ENCODE data around the gene CYP46A1.
"Not testable (repeated sequence)": the region's sequence is repeated elsewhere in the genome, so short reads cannot be mapped to it uniquely, and the experiment has no call there.

Gene CYP46A1

DNA sequence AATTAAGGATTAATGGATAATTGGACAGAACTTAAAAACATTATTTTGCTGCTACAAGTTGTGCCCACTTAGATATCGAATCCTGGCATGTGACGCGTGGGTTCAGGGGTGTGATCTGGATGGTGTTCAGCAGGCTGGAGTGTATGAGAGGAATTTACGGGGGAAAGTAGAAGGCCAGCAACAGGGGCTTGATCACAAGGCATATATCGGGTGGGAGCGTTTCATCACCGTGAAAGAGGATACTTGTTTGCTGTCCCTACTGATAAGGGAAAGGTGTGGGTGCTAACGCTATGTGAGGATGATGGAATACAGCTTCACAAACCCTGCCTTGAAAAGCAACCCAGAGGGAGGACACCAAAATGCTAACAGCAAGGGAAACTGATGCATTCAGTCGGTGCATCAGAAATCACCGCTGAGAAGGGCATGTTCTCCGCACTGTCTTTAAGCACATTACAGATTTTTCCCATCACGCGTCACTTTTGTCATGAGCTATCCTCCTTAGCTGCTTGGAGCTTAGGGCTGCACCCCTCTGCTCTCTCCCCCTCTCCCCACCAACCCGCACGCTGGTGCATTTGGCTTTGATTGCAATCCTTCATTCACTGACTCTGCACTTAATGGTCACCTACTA, 25.8 kb upstream of the CYP46A1 start:
- H3K9me3 ChIP-seq (ENCODE audit: control insufficient read depth, insufficient read depth, low read depth, low read length), result no peaks in the 10 kb centered on the region
- H3K9ac ChIP-seq (ENCODE audit: low read length), result no peak overlapping the region
- H3K36me3 ChIP-seq (ENCODE audit: control insufficient read depth, insufficient read depth, low read length), result no peaks in the 10 kb centered on the region
- H3K4me3 ChIP-seq (ENCODE audit: low read depth, low read length), result no peak overlapping the region
- H3K4me1 ChIP-seq (ENCODE audit: control insufficient read depth, insufficient read depth, low read length), result peaks cover 30% of the 10 kb centered on the region
- no peak overlapping the region for H3K27ac ChIP-seq (ENCODE audit: low read depth, low read length)
- H3K27me3 ChIP-seq (ENCODE audit: control insufficient read depth, insufficient read depth, low read length), result peaks cover 35% of the 10 kb centered on the region

DNA sequence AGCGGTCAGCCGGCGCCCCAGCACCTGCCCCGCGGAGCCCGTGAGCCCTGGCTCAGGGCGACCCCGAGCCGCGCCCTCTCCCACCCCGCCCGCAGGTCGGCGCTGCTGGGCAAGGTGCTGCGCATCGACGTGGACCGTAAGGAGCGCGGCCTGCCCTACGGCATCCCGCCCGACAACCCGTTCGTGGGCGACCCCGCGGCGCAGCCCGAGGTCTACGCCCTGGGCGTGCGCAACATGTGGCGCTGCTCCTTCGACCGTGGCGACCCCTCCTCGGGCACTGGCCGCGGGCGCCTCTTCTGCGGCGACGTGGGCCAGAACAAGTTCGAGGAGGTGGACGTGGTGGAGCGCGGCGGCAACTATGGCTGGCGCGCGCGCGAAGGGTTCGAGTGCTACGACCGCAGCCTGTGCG, 24.8 kb upstream of the CYP46A1 start:
- Histone ChIP-seq H3K4me3 (ENCODE audit: low read depth, low read length) (peak overlapping the region; percentile 57; the same call in 1 of the 2 replicates), H3K4me1 (ENCODE audit: control insufficient read depth, insufficient read depth, low read length) (peaks cover 39% of the 10 kb centered on the region), H3K9ac (ENCODE audit: low read length) (no peak overlapping the region)

DNA sequence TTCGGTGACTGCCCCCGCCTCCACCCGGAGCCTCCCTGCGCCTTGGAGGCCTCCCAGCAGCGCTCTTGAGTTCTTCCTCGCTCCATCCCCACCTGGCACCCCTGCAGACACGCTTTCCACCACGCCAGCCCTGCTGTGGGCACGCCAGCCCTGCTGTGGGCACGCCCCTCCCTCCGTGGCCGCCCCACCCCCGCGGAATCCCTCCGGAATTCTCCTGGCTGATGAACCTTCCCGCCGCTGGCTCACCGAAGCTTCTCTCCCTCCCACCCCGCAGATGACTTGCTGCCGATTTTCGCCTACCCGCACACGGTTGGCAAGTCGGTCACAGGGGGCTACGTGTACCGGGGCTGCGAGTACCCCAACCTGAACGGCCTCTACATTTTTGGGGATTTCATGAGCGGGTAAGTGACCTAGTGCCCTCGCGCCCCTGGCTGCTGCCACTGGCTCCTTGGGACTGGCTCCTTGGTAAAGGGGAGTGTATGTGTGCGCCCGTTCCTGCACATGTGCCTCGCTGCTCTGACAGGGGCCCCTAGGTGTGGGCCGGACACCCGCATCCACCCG, 24.0 kb upstream of the CYP46A1 start:
- Histone ChIP-seq H3K9me3 (ENCODE audit: control insufficient read depth, insufficient read depth, low read depth, low read length) (no peaks in the 10 kb centered on the region), H3K4me1 (ENCODE audit: control insufficient read depth, insufficient read depth, low read length) (peaks cover 47% of the 10 kb centered on the region), H3K9ac (ENCODE audit: low read length) (peak overlapping the region; percentile 55), H3K27ac (ENCODE audit: low read depth, low read length) (no peak overlapping the region), H3K4me3 (ENCODE audit: low read depth, low read length) (peak overlapping the region; percentile 51), H3K36me3 (ENCODE audit: control insufficient read depth, insufficient read depth, low read length) (no peaks in the 10 kb centered on the region), H3K27me3 (ENCODE audit: control insufficient read depth, insufficient read depth, low read length) (peaks cover 35% of the 10 kb centered on the region)

More for the DNA sequence above, 24.8 kb upstream of the CYP46A1 start:
- no peaks in the 10 kb centered on the region for H3K9me3 ChIP-seq (ENCODE audit: control insufficient read depth, insufficient read depth, low read depth, low read length)
- H3K27ac ChIP-seq (ENCODE audit: low read depth, low read length), result no peak overlapping the region
- H3K27me3 ChIP-seq (ENCODE audit: control insufficient read depth, insufficient read depth, low read length), result peaks cover 35% of the 10 kb centered on the region
- no peaks in the 10 kb centered on the region for H3K36me3 ChIP-seq (ENCODE audit: control insufficient read depth, insufficient read depth, low read length)

DNA sequence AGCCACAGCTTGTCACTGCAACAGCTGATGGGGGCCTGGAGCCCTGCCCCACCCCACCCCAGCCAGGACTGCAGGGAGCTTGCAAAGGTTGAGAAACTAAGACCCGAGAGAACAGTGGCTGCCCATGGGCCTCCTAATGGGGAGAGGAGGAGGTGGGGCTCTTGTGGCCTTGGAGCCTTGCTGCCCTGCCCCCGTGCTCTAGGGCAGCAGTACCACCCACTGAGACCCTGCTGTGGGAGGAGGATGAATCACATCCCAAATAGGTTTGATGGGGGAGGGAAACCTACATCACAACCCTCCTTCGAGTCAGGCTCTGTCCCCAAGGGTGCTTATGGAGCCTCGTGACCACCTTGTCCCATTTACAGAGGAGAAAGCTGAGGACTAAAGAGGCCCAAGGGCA, 23.3 kb upstream of the CYP46A1 start:
- Histone ChIP-seq H3K9ac (ENCODE audit: low read length) (peak overlapping the region; percentile 55), H3K4me1 (ENCODE audit: control insufficient read depth, insufficient read depth, low read length) (peaks cover 50% of the 10 kb centered on the region), H3K36me3 (ENCODE audit: control insufficient read depth, insufficient read depth, low read length) (no peaks in the 10 kb centered on the region), H3K27ac (ENCODE audit: low read depth, low read length) (no peak overlapping the region; the same call in 1 of the 2 replicates), H3K4me3 (ENCODE audit: low read depth, low read length) (peak overlapping the region; percentile 51; the same call in 1 of the 2 replicates), H3K9me3 (ENCODE audit: control insufficient read depth, insufficient read depth, low read depth, low read length) (no peaks in the 10 kb centered on the region), H3K27me3 (ENCODE audit: control insufficient read depth, insufficient read depth, low read length) (peaks cover 35% of the 10 kb centered on the region)

DNA sequence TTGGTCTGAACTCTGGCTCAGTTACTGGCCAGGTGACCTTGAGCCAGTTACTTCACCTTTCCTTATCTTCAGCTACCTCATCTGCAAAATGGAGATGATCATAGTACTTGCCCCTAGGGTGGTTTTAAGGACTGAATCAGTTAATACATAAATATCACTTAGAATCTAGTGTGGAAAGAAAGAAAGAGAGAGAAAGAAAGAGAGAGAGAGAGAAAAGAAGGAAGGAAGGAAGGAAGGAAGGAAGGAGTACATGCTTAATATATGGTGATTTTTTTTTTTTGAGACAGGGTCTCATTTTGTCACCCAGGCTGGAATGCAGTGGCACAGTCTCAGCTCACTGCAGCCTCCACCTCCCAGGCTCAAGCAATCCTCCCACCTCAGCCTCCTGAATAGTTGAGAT, 22.9 kb upstream of the CYP46A1 start:
- H3K9me3 ChIP-seq (ENCODE audit: control insufficient read depth, insufficient read depth, low read depth, low read length); H3K36me3 ChIP-seq (ENCODE audit: control insufficient read depth, insufficient read depth, low read length); H3K27ac ChIP-seq (ENCODE audit: low read depth, low read length): not testable (repeated sequence)
- peak overlapping the region; percentile 14 for H3K9ac ChIP-seq (ENCODE audit: low read length)
- peaks cover 35% of the 10 kb centered on the region for H3K27me3 ChIP-seq (ENCODE audit: control insufficient read depth, insufficient read depth, low read length)
- H3K4me1 ChIP-seq (ENCODE audit: control insufficient read depth, insufficient read depth, low read length), result peaks cover 53% of the 10 kb centered on the region
- 0 out of 2 replicates have a peak overlapping the region, but pooled peaks have one; percentile 51 for H3K4me3 ChIP-seq (ENCODE audit: low read depth, low read length)

DNA sequence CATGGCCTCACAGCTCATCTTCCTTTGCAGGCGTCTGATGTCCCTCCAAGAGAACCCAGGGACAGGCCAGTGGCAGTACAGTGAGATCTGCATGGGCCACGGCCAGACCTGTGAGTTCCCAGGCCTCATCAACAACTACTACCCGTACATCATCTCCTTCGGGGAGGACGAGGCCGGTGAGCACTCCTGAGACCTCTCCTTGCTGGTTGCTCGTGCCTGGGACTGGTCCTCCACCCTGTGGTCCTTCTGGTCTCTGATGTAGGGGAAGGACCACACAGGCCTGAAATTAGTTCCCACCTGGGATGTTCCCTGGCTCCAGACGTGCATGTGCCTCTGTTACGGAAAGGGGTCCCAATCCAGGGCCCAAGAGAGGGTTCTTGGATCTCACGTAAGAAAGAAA, 21.3 kb upstream of the CYP46A1 start:
- peaks cover 62% of the 10 kb centered on the region for H3K4me1 ChIP-seq (ENCODE audit: control insufficient read depth, insufficient read depth, low read length)
- H3K9me3 ChIP-seq (ENCODE audit: control insufficient read depth, insufficient read depth, low read depth, low read length), result no peaks in the 10 kb centered on the region
- no peaks in the 10 kb centered on the region for H3K36me3 ChIP-seq (ENCODE audit: control insufficient read depth, insufficient read depth, low read length)
- H3K9ac ChIP-seq (ENCODE audit: low read length), result no peak overlapping the region
- H3K27me3 ChIP-seq (ENCODE audit: control insufficient read depth, insufficient read depth, low read length), result peaks cover 30% of the 10 kb centered on the region
- H3K27ac ChIP-seq (ENCODE audit: low read depth, low read length), result no peak overlapping the region
- H3K4me3 ChIP-seq (ENCODE audit: low read depth, low read length), result no peak overlapping the region

DNA sequence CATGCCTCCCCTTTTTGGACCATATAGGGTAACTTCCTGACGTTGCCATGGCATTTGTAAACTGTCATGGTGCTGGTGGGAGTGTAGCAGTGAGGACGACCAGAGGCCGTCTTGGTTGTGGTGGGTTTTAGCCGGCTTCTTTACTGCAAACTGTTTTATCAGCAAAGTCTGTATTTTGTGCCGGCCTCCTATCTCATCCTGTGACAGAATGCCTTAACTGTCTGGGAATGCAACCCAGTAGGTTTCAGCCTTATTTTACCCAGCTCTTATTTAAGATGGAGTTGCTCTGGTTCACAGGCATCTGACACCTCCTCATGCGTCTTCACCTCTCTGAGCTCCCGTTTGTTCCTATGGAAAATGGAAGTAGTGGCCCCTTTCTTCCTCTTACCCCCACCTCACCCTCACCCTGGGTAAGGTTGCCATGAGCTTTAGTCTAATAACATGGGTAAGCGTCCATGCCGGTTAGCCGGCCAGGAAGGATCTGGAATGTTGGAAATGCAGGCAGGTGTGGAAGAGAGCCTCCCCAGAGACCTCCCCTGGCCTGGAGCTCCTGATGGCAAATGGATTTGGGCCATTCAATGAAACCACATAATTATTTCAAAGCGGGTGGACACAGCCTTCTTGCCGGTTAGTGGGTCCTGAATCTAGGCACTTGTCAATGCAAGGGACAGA, 20.6 kb upstream of the CYP46A1 start:
- peak overlapping the region; percentile 29 for H3K9ac ChIP-seq (ENCODE audit: low read length)
- H3K27me3 ChIP-seq (ENCODE audit: control insufficient read depth, insufficient read depth, low read length), result peaks cover 24% of the 10 kb centered on the region
- peaks cover 59% of the 10 kb centered on the region for H3K4me1 ChIP-seq (ENCODE audit: control insufficient read depth, insufficient read depth, low read length)
- peak overlapping the region; percentile 35; the same call in 1 of the 2 replicates for H3K27ac ChIP-seq (ENCODE audit: low read depth, low read length)
- no peak overlapping the region for H3K4me3 ChIP-seq (ENCODE audit: low read depth, low read length)
- no peaks in the 10 kb centered on the region for H3K9me3 ChIP-seq (ENCODE audit: control insufficient read depth, insufficient read depth, low read depth, low read length)
- no peaks in the 10 kb centered on the region for H3K36me3 ChIP-seq (ENCODE audit: control insufficient read depth, insufficient read depth, low read length)

DNA sequence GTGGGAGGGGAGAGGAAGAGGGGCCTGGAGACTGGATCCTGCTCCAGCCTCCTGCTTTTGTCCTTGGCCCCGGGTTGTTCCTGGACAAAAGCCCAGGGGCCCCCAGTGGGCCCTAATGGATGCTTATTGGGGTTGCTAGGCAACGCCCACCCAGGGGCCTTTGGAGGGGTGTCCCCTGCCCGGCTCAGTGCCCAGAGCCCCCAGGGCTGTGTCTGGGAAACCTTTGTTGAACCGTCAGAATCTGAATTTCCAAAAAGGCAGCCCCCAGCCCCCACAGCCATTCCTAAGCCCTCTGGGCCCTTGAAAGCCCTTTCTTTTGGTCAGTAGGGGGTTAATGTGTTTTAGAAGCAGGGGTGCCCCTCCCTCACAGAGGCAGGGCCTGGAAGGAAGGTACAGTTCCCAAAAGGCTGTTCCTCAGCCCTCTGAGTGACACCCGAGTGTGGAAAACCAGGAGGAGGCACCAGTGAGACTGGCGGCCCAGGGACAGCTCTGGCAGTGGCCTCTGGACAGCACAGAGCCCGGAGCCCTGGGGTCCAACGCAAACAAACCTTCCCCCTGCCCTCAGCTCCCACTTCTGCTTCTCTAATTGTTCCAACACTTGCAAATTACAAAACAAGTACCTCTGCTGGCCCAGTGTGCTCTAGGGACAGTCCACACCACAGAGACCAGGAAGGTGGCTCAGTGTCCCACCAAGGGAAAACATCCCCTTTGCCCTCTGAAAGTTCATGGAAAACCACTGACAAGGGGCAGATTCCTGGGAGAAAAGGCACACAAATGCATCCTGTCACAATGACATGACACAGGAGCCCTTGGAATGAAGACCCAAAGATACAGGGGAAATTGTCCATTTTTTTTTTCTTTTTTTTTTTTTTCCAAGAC, 19.8 kb upstream of the CYP46A1 start:
- Histone ChIP-seq H3K27ac (ENCODE audit: low read depth, low read length) (peak overlapping the region; percentile 35; the same call in 1 of the 2 replicates), H3K36me3 (ENCODE audit: control insufficient read depth, insufficient read depth, low read length) (no peaks in the 10 kb centered on the region), H3K4me1 (ENCODE audit: control insufficient read depth, insufficient read depth, low read length) (peaks cover 66% of the 10 kb centered on the region), H3K4me3 (ENCODE audit: low read depth, low read length) (peak overlapping the region; percentile 15; the same call in 1 of the 2 replicates), H3K9me3 (ENCODE audit: control insufficient read depth, insufficient read depth, low read depth, low read length) (no peaks in the 10 kb centered on the region), H3K27me3 (ENCODE audit: control insufficient read depth, insufficient read depth, low read length) (peaks cover 17% of the 10 kb centered on the region; the same call in 1 of the 2 replicates), H3K9ac (ENCODE audit: low read length) (peak overlapping the region; percentile 52)

DNA sequence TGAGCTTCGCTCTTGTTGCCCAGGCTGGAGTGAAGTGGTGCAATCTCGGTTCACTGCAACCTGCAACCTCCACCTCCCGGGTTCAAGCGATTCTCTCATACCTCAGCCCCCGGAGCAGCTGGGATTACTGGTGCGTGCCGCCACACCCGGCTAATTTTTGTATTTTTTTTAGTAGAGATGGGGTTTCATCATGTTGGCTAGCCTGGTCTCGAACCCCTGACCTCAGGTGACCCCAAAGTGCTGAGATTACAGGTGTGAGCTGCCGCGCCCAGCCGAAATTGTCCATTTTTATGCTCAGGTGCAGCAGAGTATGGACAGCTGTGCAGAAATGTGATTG, 19.2 kb upstream of the CYP46A1 start:
- H3K4me3 ChIP-seq (ENCODE audit: low read depth, low read length), result no peak overlapping the region
- peaks cover 13% of the 10 kb centered on the region; the same call in 1 of the 2 replicates for H3K27me3 ChIP-seq (ENCODE audit: control insufficient read depth, insufficient read depth, low read length)
- H3K9ac ChIP-seq (ENCODE audit: low read length), result no peak overlapping the region
- H3K36me3 ChIP-seq (ENCODE audit: control insufficient read depth, insufficient read depth, low read length), result no peaks in the 10 kb centered on the region
- H3K9me3 ChIP-seq (ENCODE audit: control insufficient read depth, insufficient read depth, low read depth, low read length), result no peaks in the 10 kb centered on the region
- no peak overlapping the region for H3K27ac ChIP-seq (ENCODE audit: low read depth, low read length)
- H3K4me1 ChIP-seq (ENCODE audit: control insufficient read depth, insufficient read depth, low read length), result peaks cover 66% of the 10 kb centered on the region

DNA sequence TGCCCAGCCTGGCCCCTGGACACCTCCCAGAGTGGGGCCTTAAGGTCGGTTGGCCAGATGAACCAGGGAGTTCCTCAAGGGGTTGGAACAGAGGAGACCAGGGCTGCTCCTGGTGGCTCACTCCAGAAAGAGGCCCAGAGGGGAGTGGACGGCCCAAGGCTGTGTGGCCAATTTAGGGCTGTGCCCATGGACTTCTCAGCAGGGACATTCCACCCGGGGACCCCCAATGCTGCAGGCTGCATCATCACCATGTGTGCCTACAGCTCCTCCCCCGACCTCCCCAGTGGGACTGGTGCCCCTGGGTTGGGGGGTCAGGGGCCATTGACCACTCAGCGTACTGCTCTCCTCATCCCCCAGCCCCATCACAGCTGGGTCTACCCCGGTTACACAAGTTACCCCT, 17.6 kb upstream of the CYP46A1 start:
- Histone ChIP-seq H3K9me3 (ENCODE audit: control insufficient read depth, insufficient read depth, low read depth, low read length) (no peaks in the 10 kb centered on the region), H3K4me1 (ENCODE audit: control insufficient read depth, insufficient read depth, low read length) (peaks cover 63% of the 10 kb centered on the region), H3K9ac (ENCODE audit: low read length) (no peak overlapping the region), H3K36me3 (ENCODE audit: control insufficient read depth, insufficient read depth, low read length) (no peaks in the 10 kb centered on the region), H3K27me3 (ENCODE audit: control insufficient read depth, insufficient read depth, low read length) (0 out of 2 replicates have a peak, but pooled peaks cover 5% of the 10 kb centered on the region), H3K4me3 (ENCODE audit: low read depth, low read length) (no peak overlapping the region), H3K27ac (ENCODE audit: low read depth, low read length) (no peak overlapping the region)
